Glomerular visceral epithelial cell (primary cell): Measurements from ENCODE around the gene GPR162.

Source experiments
- DNase-seq: peaks from one replicate; pipeline ENCODE4 v3.0.0-alpha.2; 2016; ENCODE audit errors: extremely low spot score

Gene GPR162

GRCh38 chr12:6821591-6822425 is at the start of gene GPR162:
GPR162 (plus strand) TSS chr12:6821821; CDS start chr12:6823899, 2,078 bp downstream.
- peak; percentile 41 for DNase-seq

DNA sequence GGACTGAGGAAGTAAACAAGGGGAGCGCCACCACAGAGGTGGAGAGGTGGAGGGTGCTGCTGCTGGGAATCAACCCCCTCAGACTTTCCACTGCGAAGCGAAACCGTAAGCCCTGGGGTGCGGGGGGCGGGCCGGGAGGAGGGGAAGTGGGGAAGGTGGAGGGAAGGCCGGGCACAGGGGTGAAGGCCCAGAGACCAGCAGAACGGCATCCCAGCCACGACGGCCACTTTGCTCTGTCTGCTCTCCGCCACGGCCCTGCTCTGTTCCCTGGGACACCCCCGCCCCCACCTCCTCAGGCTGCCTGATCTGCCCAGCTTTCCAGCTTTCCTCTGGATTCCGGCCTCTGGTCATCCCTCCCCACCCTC is 49.3 kb upstream of the GPR162 start, which contains the start of gene LAG3:
Gene LAG3, plus strand, starts transcription at position 190 of the 365 bp plus-strand sequence. CDS start 333 bp downstream, outside the sequence.
- DNase-seq, result no peak

- DNase-seq, result no peak
These were observed 48.7 kb upstream of the GPR162 start for GRCh38 chr12:6772726-6773589.

- DNase-seq, result no peak
These were observed 47.9 kb upstream of the GPR162 start for GRCh38 chr12:6773590-6774351.

- DNase-seq, result no peak
These were observed 47.0 kb upstream of the GPR162 start for GRCh38 chr12:6774499-6775062.

GRCh38 chr12:6775185-6776174 is 46.1 kb upstream of the GPR162 start:
- no peak for DNase-seq

GRCh38 chr12:6777386-6777785 is 44.2 kb upstream of the GPR162 start:
- no peak for DNase-seq

DNA sequence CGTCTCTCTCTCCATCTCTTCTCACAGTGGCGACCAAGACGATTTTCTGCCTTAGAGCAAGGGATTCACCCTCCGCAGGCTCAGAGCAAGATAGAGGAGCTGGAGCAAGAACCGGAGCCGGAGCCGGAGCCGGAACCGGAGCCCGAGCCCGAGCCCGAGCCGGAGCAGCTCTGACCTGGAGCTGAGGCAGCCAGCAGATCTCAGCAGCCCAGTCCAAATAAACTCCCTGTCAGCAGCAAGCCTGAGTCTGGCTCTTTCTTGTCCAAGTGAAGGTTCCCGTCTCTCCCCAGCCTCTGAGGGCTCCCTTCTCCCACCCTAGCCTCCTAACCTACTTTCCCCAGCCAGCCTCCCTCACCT is 43.4 kb upstream of the GPR162 start:
- peak; percentile 24 for DNase-seq

- DNase-seq, result peak; percentile 93
These were observed 42.8 kb upstream of the GPR162 start for GRCh38 chr12:6778574-6779550.

- DNase-seq, result no peak
These were observed 41.8 kb upstream of the GPR162 start for GRCh38 chr12:6779708-6780432.

- no peak for DNase-seq
These were observed 41.0 kb upstream of the GPR162 start for GRCh38 chr12:6780573-6780972.

- no peak for DNase-seq
These were observed 39.5 kb upstream of the GPR162 start for GRCh38 chr12:6782119-6782518.

GRCh38 chr12:6782850-6783566 is 38.6 kb upstream of the GPR162 start:
- DNase-seq, result no peak

GRCh38 chr12:6783828-6784227 is 37.8 kb upstream of the GPR162 start:
- no peak for DNase-seq

- no peak for DNase-seq
These were observed 37.3 kb upstream of the GPR162 start for GRCh38 chr12:6784296-6784695.

GRCh38 chr12:6784761-6785160 is 36.9 kb upstream of the GPR162 start:
- DNase-seq, result no peak

GRCh38 chr12:6786416-6787094 is 35.1 kb upstream of the GPR162 start:
- no peak for DNase-seq
